GM13977 (cell line): ENCODE data around the gene LIMCH1.
"Not testable (repeated sequence)": the region's sequence is repeated elsewhere in the genome, so short reads cannot be mapped to it uniquely, and the experiment has no call there.

Source experiments
- DNase-seq: peaks from one replicate; pipeline ENCODE4 v3.0.0; 2012; ENCODE audit warnings: low spot score
- in situ Hi-C: fragments of 300-500 bp; cut with MboI; formaldehyde crosslinking; loops from one replicate; pipeline ENCODE4 v1.12.0; 2022; ENCODE audit warnings: low sequenced_read_pairs, low pct_unique_long_range_greater_than_20kb, mixed read lengths, inconsistent platforms; ENCODE audit not compliant: unreplicated experiment
- TF ChIP-seq, protein P1 (sequence below): IDR thresholded peaks from 2 replicates; pipeline ENCODE4 v1.5.1; 2012; ENCODE audit warnings: mild to moderate bottlenecking, control low read depth; ENCODE audit not compliant: insufficient read depth; ENCODE audit errors: extremely low read depth, missing control alignments

The LIMCH1 gene

DNA sequence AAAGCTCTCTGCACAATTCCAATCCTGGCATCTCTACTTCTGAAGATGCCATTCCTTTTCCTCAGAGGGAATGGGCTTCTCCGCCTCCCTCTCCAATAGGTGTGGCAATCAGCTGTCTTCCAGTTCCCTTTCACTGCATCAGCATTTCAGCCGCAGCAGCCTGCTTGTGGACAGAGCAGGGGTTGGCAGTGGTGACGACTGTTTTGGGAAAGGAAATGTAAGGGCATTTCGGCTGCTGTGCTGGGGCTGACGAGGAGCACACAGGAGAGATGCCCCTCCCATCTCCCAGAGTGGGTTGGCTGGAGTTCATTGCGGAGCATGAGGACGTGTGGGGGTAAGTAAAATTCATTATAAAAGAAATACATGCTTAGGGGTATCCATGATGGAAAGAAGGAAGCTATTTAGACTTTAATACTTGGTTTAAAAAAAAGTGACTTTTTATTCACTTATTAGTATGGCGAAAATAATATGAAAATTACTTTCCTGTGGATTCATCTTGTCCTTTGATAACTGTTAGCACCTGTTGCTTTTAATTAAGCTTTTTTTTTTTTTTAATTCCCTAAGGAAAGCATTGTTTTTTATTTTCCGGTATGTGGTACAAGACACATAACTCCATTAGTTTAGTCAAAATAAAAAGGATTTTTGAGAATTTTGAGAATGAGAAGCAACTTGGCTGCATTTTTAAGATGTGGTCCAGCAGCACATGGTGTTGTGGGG is at the start of gene LIMCH1:
Gene LIMCH1 (plus strand): TSS at position 141 of the 717 bp plus-strand sequence. CDS start 67,839 bp downstream, outside the sequence.
- TF ChIP-seq, protein P1, sequence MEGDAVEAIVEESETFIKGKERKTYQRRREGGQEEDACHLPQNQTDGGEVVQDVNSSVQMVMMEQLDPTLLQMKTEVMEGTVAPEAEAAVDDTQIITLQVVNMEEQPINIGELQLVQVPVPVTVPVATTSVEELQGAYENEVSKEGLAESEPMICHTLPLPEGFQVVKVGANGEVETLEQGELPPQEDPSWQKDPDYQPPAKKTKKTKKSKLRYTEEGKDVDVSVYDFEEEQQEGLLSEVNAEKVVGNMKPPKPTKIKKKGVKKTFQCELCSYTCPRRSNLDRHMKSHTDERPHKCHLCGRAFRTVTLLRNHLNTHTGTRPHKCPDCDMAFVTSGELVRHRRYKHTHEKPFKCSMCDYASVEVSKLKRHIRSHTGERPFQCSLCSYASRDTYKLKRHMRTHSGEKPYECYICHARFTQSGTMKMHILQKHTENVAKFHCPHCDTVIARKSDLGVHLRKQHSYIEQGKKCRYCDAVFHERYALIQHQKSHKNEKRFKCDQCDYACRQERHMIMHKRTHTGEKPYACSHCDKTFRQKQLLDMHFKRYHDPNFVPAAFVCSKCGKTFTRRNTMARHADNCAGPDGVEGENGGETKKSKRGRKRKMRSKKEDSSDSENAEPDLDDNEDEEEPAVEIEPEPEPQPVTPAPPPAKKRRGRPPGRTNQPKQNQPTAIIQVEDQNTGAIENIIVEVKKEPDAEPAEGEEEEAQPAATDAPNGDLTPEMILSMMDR: no peak
- in situ Hi-C loops: no loop called here
- DNase-seq: no peak

DNA sequence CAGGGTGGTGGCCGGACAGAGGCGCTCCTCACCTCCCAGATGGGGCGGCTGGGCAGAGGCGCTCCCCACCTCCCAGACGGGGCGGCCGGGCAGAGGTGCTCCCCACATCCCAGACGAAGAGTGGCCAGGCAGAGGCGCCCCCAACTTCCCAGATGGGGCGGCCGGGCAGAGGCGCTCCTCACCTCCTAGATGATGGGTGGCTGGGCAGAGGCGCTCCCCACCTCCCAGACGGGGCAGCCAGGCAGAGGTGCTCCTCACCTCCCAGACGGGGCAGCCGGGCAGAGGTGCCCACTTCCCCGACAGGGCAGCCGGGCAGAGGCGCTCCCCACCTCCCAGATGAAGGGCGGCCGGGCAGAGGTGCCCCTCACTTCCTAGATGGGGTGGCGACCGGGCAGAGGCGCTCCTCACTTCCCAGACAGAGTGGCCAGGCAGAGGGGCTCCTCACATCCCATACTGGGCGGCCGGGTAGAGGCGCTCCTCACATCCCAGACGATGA is 46.8 kb upstream of the LIMCH1 start:
- in situ Hi-C loops, DNase-seq: not testable (repeated sequence)

GRCh38 chr4:41496977-41497376 is 41.0 kb upstream of the LIMCH1 start:
- TF ChIP-seq, protein P1: no peak
- in situ Hi-C loops: no loop called here
- DNase-seq: no peak

DNA sequence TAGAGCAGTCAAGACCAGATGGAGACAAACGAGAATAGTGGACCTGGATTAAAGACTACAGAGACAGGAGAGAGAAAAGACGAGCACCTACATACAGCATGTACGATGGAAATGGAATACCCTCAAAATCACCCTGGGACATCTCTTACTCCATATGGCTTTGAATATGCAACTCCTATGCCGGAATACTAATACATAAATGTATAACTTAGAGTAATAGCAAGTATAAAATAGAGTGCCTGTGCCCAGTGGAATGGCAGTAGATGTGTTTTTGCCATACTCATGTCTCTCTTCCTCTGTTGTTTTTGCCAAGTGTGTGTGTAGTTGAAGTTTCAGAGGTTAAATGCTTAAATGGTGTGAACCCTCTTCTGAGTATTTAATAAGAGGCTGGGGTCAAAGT is 39.8 kb upstream of the LIMCH1 start:
- DNase-seq: no peak
- in situ Hi-C loops: no loop called here
- TF ChIP-seq, protein P1: no peak

DNA sequence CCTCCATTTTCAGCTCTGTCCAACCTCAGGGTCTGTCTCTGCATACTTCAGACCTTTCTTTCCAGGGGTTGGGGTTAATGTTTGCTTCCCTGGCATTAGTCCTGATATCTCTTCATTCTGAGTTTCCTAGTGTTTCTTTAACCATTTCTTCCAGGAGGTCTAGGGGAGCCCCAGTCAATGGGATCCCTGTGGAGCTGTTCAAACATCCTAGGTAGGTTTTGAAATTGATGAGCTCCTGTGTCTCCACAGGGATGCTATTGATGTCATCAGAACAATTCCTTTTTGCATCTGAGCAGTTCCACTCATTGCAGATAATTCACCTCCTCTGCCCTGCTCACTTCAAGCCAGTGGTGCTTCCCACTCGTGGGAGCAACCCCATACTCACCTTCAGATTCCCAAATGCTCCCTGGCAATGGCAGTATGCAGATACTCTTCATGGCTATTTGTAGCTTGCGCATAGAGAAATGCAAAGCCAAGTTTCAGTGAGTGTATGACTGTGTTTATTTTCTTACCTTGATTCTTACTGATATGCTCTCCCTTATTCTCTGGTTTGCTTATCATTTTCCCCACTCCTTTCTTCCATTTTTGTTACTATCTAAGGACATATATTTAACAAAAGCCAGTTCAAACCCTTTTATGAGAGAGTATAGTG is 33.7 kb upstream of the LIMCH1 start:
- in situ Hi-C loops: no loop called here
- DNase-seq: no peak
- TF ChIP-seq, protein P1: no peak

DNA sequence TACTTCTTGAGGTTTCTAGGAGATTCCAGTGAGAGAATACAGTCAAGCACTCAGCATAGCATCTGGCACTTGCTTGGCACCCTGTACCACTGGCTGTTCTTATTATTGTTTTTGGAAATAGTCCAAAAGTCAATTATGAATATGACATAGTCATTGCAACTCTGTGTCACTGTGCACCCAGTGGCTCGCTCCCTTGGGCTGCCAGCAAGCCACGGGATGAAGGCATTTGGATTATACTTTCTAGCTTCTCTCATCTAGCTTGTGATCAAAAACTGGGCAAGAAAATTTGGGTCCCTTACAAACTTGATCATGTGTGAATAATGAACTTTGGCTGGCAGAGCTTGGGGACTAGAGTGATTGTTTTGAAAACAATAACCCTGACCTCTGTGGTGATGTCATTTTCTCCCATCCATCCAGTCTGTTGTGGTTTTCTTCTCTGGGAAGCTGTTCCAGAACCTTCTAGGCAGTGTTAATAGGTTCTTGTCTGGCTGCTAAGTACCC is 32.7 kb upstream of the LIMCH1 start:
- TF ChIP-seq, protein P1: no peak
- in situ Hi-C loops: no loop called here
- DNase-seq: no peak

GRCh38 chr4:41506130-41506529 is 31.8 kb upstream of the LIMCH1 start:
- DNase-seq: no peak
- in situ Hi-C loops: no loop called here

More at GRCh38 chr4:41506130-41506529, 31.8 kb upstream of the LIMCH1 start:
- TF ChIP-seq, protein P1: no peak
